D721Med (cell line): ENCODE data around the gene PRXL2B.
"Not testable (repeated sequence)": the region's sequence is repeated elsewhere in the genome, so short reads cannot be mapped to it uniquely, and the experiment has no call there.

Experiments used
- DNase-seq: peaks from one replicate; pipeline ENCODE4 v3.0.0; 2011; ENCODE audit warnings: low spot score; ENCODE audit not compliant: insufficient read length
- FAIRE-seq: peaks from 2 replicates; lab custom pipeline; 2011; peaks lifted over from hg19 to GRCh38; lab: Jason Lieb, UNC
- TF ChIP-seq, protein P1 (sequence below): IDR thresholded peaks from 2 replicates; pipeline ENCODE4 v1.5.1; 2012; ENCODE audit warnings: mild to moderate bottlenecking, control low read depth; ENCODE audit not compliant: insufficient read depth; ENCODE audit errors: missing control alignments

The PRXL2B gene

DNA sequence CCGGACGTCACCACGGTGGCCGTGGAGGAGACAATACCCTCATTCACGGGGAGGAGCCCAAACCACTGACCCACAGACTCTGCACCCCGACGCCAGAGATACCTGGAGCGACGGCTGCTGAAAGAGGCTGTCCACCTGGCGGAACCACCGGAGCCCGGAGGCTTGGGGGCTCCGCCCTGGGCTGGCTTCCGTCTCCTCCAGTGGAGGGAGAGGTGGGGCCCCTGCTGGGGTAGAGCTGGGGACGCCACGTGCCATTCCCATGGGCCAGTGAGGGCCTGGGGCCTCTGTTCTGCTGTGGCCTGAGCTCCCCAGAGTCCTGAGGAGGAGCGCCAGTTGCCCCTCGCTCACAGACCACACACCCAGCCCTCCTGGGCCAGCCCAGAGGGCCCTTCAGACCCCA, 23.4 kb upstream of the PRXL2B start:
- FAIRE-seq: no peak
- TF ChIP-seq, protein P1, sequence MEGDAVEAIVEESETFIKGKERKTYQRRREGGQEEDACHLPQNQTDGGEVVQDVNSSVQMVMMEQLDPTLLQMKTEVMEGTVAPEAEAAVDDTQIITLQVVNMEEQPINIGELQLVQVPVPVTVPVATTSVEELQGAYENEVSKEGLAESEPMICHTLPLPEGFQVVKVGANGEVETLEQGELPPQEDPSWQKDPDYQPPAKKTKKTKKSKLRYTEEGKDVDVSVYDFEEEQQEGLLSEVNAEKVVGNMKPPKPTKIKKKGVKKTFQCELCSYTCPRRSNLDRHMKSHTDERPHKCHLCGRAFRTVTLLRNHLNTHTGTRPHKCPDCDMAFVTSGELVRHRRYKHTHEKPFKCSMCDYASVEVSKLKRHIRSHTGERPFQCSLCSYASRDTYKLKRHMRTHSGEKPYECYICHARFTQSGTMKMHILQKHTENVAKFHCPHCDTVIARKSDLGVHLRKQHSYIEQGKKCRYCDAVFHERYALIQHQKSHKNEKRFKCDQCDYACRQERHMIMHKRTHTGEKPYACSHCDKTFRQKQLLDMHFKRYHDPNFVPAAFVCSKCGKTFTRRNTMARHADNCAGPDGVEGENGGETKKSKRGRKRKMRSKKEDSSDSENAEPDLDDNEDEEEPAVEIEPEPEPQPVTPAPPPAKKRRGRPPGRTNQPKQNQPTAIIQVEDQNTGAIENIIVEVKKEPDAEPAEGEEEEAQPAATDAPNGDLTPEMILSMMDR: no peak
- DNase-seq: no peak

DNA sequence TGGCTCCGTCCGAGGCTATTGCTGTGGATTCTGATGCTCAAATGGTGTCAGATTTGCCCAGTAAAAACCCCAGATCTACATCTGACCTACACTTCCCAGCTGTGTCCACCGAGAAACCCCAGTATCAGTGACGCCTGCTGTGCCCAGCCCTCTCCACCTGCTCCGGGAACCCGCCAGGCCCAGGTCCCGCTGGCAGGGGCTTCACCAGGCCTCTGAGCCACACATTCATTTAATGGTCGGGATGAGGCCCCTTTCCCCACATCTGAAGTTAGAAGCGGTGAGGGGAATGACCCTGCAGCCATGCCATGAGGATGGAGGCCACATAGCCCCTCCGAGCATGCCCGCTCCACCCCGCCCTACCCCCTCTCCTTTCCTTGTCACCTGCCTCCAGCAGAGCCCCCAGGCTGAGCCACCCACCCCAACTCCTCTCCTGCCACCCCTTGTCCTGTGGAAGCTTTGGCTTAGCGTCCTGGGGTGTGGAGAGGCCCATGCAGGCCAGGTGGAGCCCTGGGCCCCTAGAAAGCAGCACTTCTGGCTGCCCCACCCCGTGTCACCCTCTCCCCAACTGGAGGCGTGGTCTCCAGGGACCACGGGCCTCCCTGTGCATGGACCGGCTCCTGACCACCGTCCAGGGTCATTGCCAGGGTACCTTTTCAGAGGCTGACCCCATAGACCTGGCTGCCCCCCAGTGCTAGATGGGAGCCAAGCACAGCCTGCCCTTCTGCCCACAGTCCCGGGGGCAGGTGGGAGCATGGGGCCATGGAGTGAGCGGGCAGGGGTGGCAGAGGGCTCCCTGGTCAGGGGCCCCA, 22.4 kb upstream of the PRXL2B start:
- TF ChIP-seq, protein P1: no peak
- no peak for FAIRE-seq
- DNase-seq: no peak

DNA sequence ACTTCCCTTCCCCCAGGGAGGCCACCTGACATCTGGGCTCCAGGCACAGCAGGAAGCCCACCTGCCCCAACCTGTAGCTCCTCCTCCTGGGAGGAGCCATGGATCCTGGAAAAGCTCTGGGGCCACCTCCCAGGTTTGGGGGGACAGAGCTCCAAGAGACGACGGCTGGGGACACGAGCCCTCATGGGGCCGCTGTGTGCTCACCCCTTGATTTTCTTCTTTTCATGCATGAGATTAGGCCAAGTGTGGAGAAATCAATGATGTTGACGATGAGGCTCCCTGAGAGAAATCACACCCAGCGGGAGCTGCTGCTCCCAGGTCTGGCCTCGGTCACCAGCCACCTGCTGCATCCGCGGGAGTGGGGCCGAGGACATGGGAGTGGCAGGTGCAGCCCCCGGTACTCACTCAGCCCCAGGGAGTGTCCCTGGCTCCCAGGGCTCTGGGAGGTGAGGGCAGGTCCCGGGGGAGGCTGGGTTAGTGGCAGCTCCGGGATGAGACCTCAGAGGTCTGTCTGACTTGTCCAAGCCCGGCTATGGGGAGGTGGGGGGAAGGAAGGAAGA, 21.7 kb upstream of the PRXL2B start:
- DNase-seq (no peak), FAIRE-seq (no peak)
- TF ChIP-seq, protein P1: no peak

DNA sequence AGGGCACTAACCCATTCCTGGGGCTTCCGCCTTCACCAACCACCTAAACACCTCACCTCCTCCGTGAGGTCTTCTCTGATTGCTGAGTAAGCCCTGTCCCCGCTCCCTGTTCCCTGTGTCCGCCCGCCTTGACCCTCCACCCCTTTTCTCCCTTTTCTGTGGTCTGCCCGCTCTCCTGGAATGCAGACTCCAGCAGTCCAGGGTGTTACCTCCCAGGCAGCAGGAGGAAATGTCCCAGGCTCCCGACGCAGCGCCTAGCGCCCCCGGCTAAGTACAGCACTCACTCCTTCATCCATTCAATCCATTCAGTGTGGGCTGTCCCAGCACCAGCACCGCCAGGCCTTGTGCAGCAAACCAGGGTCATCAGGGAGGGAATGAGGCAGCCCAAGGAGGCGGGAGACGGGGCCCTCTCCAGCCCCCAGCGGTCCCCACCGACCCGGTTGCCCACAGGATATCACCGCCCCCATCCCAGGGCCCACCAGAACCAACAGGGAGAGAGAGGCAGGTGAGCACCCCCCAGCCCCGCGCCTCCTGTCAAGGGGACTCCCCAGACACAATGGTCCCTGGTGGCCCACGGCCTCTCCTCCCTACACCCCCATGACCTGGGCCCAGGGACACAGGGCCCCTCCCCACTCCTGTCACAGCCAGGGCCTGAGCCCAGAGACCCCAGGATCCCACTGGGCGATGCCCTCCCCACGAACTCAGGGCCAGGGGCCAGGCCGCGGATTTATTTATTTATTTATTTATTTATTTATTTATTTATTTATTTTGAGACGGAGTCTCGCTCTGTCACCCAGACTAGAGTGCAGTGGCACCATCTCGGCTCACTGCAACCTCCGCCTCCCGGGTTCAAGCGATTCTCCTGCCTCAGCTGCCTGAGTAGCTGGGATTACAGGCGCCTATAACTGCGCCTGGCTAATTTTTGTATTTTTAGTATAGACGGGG, 20.2 kb upstream of the PRXL2B start:
- no peak for DNase-seq
- no peak for FAIRE-seq
- TF ChIP-seq, protein P1: no peak

DNA sequence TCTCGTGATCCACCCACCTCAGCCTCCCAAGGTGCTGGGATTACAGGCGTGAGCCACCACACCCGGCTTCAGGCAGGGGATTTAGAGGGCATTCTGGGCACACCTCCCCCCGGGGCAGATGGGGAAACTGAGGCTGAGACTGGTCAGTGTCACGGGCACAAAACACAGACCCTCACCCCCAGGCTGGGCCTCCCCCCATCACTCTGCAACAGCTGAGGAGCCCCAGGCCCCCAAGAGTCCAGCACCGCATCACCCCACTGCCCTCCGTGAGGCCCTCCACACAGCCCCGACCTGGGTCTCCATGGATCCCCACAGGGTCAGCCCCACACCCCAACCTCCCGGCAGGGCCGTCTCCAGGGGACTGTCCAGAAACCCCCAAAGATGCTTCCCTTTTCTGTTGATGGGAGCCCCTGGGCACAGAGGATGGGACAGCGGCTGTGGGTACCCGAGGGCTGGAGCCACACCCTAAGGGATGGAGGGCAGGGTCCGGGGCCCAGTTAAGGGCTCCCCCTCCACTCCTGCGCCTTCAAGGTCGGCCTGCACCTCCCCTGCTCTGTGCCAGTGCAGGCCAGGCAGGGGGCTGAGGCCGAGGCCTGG, 19.4 kb upstream of the PRXL2B start:
- TF ChIP-seq, protein P1: no peak
- FAIRE-seq (no peak), DNase-seq (no peak)

DNA sequence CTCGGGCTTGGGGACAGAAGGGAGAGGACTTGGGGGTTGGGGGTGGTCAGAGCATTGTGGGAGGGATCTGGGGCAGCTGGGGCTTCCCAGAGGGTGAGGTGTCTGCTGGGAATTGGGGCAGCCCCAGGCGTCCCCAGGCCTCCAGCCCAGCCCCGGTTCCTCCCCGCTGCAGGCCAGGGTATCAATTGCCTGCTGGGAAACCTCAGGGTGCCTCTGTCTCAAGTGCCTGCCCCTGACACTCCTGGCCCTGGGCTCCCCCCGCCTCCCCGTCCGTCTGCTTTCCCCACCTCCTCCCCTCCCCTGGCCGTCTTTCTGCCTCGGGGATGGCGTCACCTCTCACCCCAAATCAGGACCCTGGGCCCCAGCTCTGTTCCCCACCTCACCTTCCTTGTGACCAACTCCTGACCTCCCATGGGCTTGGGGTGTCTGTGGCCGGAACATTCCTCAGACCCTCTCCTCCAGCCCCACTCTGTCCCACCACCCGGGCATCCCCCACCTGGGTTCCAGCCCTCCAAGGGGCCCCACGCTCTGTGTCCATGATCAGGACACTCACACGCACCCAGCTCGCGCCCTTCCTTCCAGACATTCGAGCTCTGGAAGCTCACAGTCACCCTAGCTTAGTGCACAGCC, 18.3 kb upstream of the PRXL2B start:
- not testable (repeated sequence) for FAIRE-seq, DNase-seq

DNA sequence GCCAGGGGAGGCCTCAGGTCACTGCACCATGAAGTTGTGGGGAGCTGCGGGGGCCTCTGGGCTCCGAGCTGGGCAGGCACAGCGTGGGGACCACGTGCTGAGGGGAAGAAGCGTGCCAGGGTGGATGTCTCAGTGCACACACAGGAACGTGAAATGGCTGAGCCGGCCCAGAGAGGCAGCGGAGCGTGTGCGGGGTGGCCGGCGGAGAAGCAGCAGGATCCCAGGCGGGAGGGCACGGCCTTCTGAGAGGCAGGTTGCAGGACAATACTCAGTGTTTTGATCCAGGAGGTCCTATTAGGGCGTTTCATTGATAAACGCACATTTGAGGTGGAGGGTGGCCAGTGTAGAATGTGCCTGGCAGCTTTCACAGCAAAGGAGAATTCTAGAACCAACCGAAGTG, 17.5 kb upstream of the PRXL2B start:
- FAIRE-seq (no peak), DNase-seq (no peak)
- TF ChIP-seq, protein P1: no peak

DNA sequence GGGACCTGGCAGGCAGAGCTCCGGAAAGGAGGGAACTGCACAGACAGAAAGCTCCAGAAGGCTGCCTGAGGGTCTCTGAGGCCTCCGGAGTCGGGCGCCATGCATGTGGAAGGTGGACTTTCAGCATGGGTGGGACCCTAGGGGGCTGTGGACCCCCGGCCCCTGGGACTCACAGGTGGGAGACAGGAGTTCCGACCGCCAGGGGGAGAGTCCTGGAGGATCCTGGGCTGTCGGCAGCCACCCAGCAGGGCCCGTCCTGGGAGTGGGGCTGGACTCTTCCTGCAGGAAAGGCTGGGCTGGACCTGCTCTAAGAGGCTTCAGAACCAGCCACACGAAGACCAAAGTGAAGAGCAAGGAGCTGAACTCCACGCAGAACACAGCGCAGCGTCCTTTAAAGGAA, 16.9 kb upstream of the PRXL2B start:
- DNase-seq, FAIRE-seq: not testable (repeated sequence)
